ENCODE measurements around the gene KCNA2.

KCNA2 gene

GRCh38 chr1:110601332-110601731 is 4.8 kb downstream of the KCNA2 start:
- FAIRE-seq = no peak

GRCh38 chr1:110600716-110601115 is 5.4 kb downstream of the KCNA2 start:
- no peak for TF ChIP-seq POLR2A (IDR thresholded peaks at IDR 0.05; ENCODE audit: low read depth, low read length)
- FAIRE-seq = no peak

More at GRCh38 chr1:110601332-110601731, 4.8 kb downstream of the KCNA2 start:
- no peak for DNase-seq (ENCODE audit: insufficient read length, low spot score)
- TF ChIP-seq POLR2A (IDR thresholded peaks at IDR 0.05; ENCODE audit: low read depth, low read length) = no peak

GRCh38 chr1:110597966-110598365 is 8.2 kb downstream of the KCNA2 start:
- FAIRE-seq (no peak), DNase-seq (ENCODE audit: insufficient read length, low spot score) (no peak)
- TF ChIP-seq POLR2A (IDR thresholded peaks at IDR 0.05; ENCODE audit: low read depth, low read length) = no peak

More at GRCh38 chr1:110600716-110601115, 5.4 kb downstream of the KCNA2 start:
- DNase-seq (ENCODE audit: insufficient read length, low spot score) = no peak

- no peak for TF ChIP-seq POLR2A (IDR thresholded peaks at IDR 0.05; ENCODE audit: low read depth, low read length)
- FAIRE-seq (no peak), DNase-seq (ENCODE audit: insufficient read length, low spot score) (no peak)
Measured at GRCh38 chr1:110596312-110596711, 9.8 kb downstream of the KCNA2 start.

GRCh38 chr1:110595353-110595710 is 10.8 kb downstream of the KCNA2 start:
- no peak for FAIRE-seq
- no peak for TF ChIP-seq POLR2A (IDR thresholded peaks at IDR 0.05; ENCODE audit: low read depth, low read length)
- no peak for DNase-seq (ENCODE audit: insufficient read length, low spot score)

- no peak for DNase-seq (ENCODE audit: insufficient read length, low spot score)
- TF ChIP-seq POLR2A (IDR thresholded peaks at IDR 0.05; ENCODE audit: low read depth, low read length) = no peak
- no peak for FAIRE-seq
Measured at GRCh38 chr1:110594456-110595352, 11.5 kb downstream of the KCNA2 start.

- FAIRE-seq (no peak), DNase-seq (ENCODE audit: insufficient read length, low spot score) (no peak)
- TF ChIP-seq POLR2A (IDR thresholded peaks at IDR 0.05; ENCODE audit: low read depth, low read length) = no peak
Measured at GRCh38 chr1:110593902-110594301, 12.3 kb downstream of the KCNA2 start.

GRCh38 chr1:110591956-110592355 is 14.2 kb downstream of the KCNA2 start:
- no peak for FAIRE-seq
- no peak for TF ChIP-seq POLR2A (IDR thresholded peaks at IDR 0.05; ENCODE audit: low read depth, low read length)

GRCh38 chr1:110588991-110589390 is 17.2 kb downstream of the KCNA2 start:
- TF ChIP-seq POLR2A (IDR thresholded peaks at IDR 0.05; ENCODE audit: low read depth, low read length) = no peak
- DNase-seq (ENCODE audit: insufficient read length, low spot score) (no peak), FAIRE-seq (no peak)

More at GRCh38 chr1:110591956-110592355, 14.2 kb downstream of the KCNA2 start:
- no peak for DNase-seq (ENCODE audit: insufficient read length, low spot score)

GRCh38 chr1:110588486-110588885 is 17.7 kb downstream of the KCNA2 start:
- no peak for DNase-seq (ENCODE audit: insufficient read length, low spot score)
- no peak for FAIRE-seq
- TF ChIP-seq POLR2A (IDR thresholded peaks at IDR 0.05; ENCODE audit: low read depth, low read length) = no peak

GRCh38 chr1:110587906-110588305 is 18.3 kb downstream of the KCNA2 start:
- TF ChIP-seq POLR2A (IDR thresholded peaks at IDR 0.05; ENCODE audit: low read depth, low read length) = no peak
- FAIRE-seq = no peak
- DNase-seq (ENCODE audit: insufficient read length, low spot score) = no peak

GRCh38 chr1:110585481-110585880 is 20.7 kb downstream of the KCNA2 start:
- FAIRE-seq (no peak), DNase-seq (ENCODE audit: insufficient read length, low spot score) (no peak)
- no peak for TF ChIP-seq POLR2A (IDR thresholded peaks at IDR 0.05; ENCODE audit: low read depth, low read length)

GRCh38 chr1:110584045-110584444 is 22.1 kb downstream of the KCNA2 start:
- DNase-seq (ENCODE audit: insufficient read length, low spot score) = no peak
- no peak for FAIRE-seq
- no peak for TF ChIP-seq POLR2A (IDR thresholded peaks at IDR 0.05; ENCODE audit: low read depth, low read length)

- no peak for TF ChIP-seq POLR2A (IDR thresholded peaks at IDR 0.05; ENCODE audit: low read depth, low read length)
- FAIRE-seq = no peak
- no peak for DNase-seq (ENCODE audit: insufficient read length, low spot score)
Measured at GRCh38 chr1:110583505-110583904, 22.7 kb downstream of the KCNA2 start.

GRCh38 chr1:110582378-110582777 is 23.8 kb downstream of the KCNA2 start:
- FAIRE-seq = no peak

More at GRCh38 chr1:110582378-110582777, 23.8 kb downstream of the KCNA2 start:
- no peak for TF ChIP-seq POLR2A (IDR thresholded peaks at IDR 0.05; ENCODE audit: low read depth, low read length)
- DNase-seq (ENCODE audit: insufficient read length, low spot score) = no peak

Data from H54 (cell line).